Measurements from ENCODE around the gene UST. TPM values are rescaled to one million over a fixed set of nuclear protein-coding genes. Genes with fewer than 3 reads are reported as not detected.

The UST gene
- total RNA-seq, 1 experiment from 2014 or later, result 32.1 TPM

DNA sequence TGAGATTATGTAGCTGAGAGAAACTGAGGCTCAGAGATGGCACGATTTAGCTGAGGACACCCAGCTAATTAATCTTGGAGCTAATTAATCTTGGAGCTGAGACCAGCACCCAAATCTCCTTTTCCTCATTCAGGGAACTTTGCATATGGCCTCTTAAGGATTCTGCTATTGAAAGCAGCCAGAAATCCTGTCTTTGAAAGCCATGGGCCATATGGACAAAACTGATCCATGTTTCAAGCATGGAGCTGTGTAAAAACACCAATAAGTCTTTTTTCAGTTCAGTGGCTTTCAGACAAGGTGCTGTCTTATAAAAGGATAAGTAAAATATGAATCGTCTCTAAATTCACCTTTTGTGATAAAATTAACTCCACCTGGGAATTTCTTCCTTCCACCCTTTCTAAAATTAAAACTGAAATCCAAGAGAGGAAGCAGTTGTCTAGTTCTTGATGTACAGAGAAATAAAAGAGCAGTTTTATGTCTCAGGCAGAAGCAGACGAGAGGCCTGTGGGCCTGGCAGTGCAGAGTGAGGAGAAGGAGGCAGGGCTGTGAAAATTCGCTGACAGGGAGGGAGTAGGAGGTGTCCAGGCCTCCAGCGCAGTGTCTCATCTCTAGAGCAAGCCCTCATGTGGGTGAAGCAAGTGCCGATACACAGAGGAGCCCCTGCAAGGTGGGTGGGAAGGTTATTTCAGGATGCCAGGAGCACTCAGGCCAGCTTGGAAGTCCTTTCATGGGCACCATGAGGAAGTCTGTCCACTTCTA, 266.9 kb downstream of the UST start:
- H3K27me3 Mint-ChIP-seq (ENCODE audit: low read depth), result no peaks in the 10 kb centered on the region
- no peak overlapping the region for H3K4me3 Mint-ChIP-seq
- TF ChIP-seq OVOL2 (CRISPR knock-in tag; IDR thresholded peaks at IDR 0.05; ENCODE audit: borderline replicate concordance) (no peak), RELA (CRISPR knock-in tag; IDR thresholded peaks at IDR 0.05; ENCODE audit: borderline replicate concordance) (no peak), KAT7 (CRISPR knock-in tag; IDR thresholded peaks at IDR 0.05; ENCODE audit: borderline replicate concordance) (no peak), ZBTB21 (CRISPR knock-in tag; IDR thresholded peaks at IDR 0.05; ENCODE audit: borderline replicate concordance) (no peak), SMAD3 (CRISPR knock-in tag; IDR thresholded peaks at IDR 0.05; ENCODE audit: borderline replicate concordance) (no peak), ZNF423 (CRISPR knock-in tag; IDR thresholded peaks at IDR 0.05) (no peak), NR1H2 (CRISPR knock-in tag; IDR thresholded peaks at IDR 0.05) (no peak), IRF2 (CRISPR knock-in tag; IDR thresholded peaks at IDR 0.05; ENCODE audit: borderline replicate concordance, low read depth) (no peak), ZNF138 (CRISPR knock-in tag; conservative IDR thresholded peaks at IDR 0.05) (no peak), ATF1 (CRISPR knock-in tag; IDR thresholded peaks at IDR 0.05) (no peak), JUN (CRISPR knock-in tag; IDR thresholded peaks at IDR 0.05) (no peak), CBFB (CRISPR knock-in tag; IDR thresholded peaks at IDR 0.05; ENCODE audit: low read depth) (no peak)
- TF ChIP-seq, protein P1, sequence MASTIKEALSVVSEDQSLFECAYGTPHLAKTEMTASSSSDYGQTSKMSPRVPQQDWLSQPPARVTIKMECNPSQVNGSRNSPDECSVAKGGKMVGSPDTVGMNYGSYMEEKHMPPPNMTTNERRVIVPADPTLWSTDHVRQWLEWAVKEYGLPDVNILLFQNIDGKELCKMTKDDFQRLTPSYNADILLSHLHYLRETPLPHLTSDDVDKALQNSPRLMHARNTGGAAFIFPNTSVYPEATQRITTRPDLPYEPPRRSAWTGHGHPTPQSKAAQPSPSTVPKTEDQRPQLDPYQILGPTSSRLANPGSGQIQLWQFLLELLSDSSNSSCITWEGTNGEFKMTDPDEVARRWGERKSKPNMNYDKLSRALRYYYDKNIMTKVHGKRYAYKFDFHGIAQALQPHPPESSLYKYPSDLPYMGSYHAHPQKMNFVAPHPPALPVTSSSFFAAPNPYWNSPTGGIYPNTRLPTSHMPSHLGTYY (CRISPR knock-in tag; IDR thresholded peaks at IDR 0.05), result no peak
- TF ChIP-seq, protein P2, sequence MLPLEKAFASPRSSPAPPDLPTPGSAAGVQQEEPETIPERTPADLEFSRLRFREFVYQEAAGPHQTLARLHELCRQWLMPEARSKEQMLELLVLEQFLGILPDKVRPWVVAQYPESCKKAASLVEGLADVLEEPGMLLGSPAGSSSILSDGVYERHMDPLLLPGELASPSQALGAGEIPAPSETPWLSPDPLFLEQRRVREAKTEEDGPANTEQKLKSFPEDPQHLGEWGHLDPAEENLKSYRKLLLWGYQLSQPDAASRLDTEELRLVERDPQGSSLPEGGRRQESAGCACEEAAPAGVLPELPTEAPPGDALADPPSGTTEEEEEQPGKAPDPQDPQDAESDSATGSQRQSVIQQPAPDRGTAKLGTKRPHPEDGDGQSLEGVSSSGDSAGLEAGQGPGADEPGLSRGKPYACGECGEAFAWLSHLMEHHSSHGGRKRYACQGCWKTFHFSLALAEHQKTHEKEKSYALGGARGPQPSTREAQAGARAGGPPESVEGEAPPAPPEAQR (CRISPR knock-in tag; IDR thresholded peaks at IDR 0.05), result no peak
- TF ChIP-seq, protein P3, sequence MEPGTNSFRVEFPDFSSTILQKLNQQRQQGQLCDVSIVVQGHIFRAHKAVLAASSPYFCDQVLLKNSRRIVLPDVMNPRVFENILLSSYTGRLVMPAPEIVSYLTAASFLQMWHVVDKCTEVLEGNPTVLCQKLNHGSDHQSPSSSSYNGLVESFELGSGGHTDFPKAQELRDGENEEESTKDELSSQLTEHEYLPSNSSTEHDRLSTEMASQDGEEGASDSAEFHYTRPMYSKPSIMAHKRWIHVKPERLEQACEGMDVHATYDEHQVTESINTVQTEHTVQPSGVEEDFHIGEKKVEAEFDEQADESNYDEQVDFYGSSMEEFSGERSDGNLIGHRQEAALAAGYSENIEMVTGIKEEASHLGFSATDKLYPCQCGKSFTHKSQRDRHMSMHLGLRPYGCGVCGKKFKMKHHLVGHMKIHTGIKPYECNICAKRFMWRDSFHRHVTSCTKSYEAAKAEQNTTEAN (CRISPR knock-in tag; IDR thresholded peaks at IDR 0.05), result no peak
- TF ChIP-seq, protein P4, sequence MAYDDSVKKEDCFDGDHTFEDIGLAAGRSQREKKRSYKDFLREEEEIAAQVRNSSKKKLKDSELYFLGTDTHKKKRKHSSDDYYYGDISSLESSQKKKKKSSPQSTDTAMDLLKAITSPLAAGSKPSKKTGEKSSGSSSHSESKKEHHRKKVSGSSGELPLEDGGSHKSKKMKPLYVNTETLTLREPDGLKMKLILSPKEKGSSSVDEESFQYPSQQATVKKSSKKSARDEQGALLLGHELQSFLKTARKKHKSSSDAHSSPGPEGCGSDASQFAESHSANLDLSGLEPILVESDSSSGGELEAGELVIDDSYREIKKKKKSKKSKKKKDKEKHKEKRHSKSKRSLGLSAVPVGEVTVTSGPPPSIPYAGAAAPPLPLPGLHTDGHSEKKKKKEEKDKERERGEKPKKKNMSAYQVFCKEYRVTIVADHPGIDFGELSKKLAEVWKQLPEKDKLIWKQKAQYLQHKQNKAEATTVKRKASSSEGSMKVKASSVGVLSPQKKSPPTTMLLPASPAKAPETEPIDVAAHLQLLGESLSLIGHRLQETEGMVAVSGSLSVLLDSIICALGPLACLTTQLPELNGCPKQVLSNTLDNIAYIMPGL (CRISPR knock-in tag; IDR thresholded peaks at IDR 0.05), result no peak
- TF ChIP-seq, protein P5, sequence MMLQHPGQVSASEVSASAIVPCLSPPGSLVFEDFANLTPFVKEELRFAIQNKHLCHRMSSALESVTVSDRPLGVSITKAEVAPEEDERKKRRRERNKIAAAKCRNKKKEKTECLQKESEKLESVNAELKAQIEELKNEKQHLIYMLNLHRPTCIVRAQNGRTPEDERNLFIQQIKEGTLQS (CRISPR knock-in tag; conservative IDR thresholded peaks at IDR 0.05), result no peak
- peak; percentile 8 for ATAC-seq
- POLR2A ChIA-PET, result no interaction called here
- no peak for DNase-seq (ENCODE audit: low spot score)
- no peaks in the 10 kb centered on the region for H3K9me3 Mint-ChIP-seq
- H3K27ac Mint-ChIP-seq, result peak overlapping the region; percentile 97
- CTCF ChIA-PET, result interaction anchor here (0.8 to 1.2 kb wide), 6 partner anchors 12 to 437 kb away, joined by 3 to 6 read pairs (median 4); no protein-coding TSS in a partner anchor
- peaks cover 24% of the 10 kb centered on the region; the same call in 1 of the 2 replicates for H3K36me3 Mint-ChIP-seq
- H3K4me1 Mint-ChIP-seq, result peaks cover 75% of the 10 kb centered on the region

All from WTC11 (cell line).